ENCODE measurements around the gene CUBN.

CUBN gene

DNA sequence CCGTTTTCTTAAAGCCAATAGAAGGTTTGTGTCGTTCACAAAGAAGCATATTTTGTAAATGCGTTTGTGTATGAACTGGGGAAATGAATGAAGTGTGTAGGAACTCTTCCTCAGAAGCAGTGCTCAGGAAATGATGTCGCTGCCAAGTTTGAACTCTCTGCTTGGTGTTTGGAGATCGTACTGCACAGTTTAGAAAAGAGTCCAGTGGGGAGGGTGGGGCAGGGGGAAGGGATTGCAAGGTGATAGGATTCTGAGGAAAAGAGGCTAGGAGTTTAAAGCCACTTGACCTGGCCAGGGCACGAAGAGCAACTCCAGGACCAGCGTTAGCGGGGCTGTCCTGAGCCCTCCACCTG is 122.2 kb downstream of the CUBN start:
- no peak for DNase-seq (ENCODE audit: low read depth)
- TF ChIP-seq, protein P1, sequence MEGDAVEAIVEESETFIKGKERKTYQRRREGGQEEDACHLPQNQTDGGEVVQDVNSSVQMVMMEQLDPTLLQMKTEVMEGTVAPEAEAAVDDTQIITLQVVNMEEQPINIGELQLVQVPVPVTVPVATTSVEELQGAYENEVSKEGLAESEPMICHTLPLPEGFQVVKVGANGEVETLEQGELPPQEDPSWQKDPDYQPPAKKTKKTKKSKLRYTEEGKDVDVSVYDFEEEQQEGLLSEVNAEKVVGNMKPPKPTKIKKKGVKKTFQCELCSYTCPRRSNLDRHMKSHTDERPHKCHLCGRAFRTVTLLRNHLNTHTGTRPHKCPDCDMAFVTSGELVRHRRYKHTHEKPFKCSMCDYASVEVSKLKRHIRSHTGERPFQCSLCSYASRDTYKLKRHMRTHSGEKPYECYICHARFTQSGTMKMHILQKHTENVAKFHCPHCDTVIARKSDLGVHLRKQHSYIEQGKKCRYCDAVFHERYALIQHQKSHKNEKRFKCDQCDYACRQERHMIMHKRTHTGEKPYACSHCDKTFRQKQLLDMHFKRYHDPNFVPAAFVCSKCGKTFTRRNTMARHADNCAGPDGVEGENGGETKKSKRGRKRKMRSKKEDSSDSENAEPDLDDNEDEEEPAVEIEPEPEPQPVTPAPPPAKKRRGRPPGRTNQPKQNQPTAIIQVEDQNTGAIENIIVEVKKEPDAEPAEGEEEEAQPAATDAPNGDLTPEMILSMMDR (conservative IDR thresholded peaks at IDR 0.05; ENCODE audit: low read depth, low read length), result no peak
- no peak overlapping the region for H3K4me3 ChIP-seq (ENCODE audit: low read depth, low read length)

GRCh38 chr10:17006631-17007417 is 122.8 kb downstream of the CUBN start:
- DNase-seq (ENCODE audit: low read depth), result no peak
- TF ChIP-seq, protein P1 (conservative IDR thresholded peaks at IDR 0.05; ENCODE audit: low read depth, low read length), result no peak
- no peak overlapping the region for H3K4me3 ChIP-seq (ENCODE audit: low read depth, low read length)

GRCh38 chr10:17005621-17006566 is 123.7 kb downstream of the CUBN start:
- peak; percentile 43 for DNase-seq (ENCODE audit: low read depth)
- TF ChIP-seq, protein P1 (conservative IDR thresholded peaks at IDR 0.05; ENCODE audit: low read depth, low read length), result no peak
- H3K4me3 ChIP-seq (ENCODE audit: low read depth, low read length), result no peak overlapping the region

DNA sequence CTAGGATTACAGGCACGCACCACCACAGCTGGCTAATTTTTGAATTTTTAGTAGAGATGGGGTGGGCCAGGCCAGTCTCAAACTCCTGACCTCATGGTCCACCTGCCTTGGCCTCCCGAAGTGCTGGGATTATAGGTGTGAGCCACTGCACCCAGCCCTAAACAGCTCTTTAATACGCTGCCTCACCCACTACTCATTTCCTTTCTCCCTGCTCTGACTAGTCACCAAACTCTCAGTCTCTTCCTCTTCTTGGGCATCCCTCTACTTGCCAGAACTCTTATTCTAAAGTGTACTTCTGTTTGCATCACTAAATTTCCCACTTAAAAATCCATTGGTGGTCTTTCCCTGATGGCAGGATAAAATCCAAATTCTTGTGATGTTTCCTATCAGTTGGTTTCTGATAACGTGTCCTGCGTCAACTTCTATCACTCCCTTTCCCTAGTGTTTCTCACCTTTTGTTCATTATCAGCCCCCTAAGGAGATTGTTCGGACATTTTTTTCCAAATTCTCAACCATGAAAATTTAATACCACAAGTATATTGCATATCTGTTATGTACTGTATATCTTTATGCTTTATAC is 124.7 kb downstream of the CUBN start:
- DNase-seq (ENCODE audit: low read depth), result no peak
- no peak overlapping the region for H3K4me3 ChIP-seq (ENCODE audit: low read depth, low read length)
- TF ChIP-seq, protein P1 (conservative IDR thresholded peaks at IDR 0.05; ENCODE audit: low read depth, low read length), result no peak

GRCh38 chr10:17003651-17004286 is 125.8 kb downstream of the CUBN start:
- TF ChIP-seq, protein P1 (conservative IDR thresholded peaks at IDR 0.05; ENCODE audit: low read depth, low read length), result no peak
- no peak for DNase-seq (ENCODE audit: low read depth)
- H3K4me3 ChIP-seq (ENCODE audit: low read depth, low read length), result no peak overlapping the region

DNA sequence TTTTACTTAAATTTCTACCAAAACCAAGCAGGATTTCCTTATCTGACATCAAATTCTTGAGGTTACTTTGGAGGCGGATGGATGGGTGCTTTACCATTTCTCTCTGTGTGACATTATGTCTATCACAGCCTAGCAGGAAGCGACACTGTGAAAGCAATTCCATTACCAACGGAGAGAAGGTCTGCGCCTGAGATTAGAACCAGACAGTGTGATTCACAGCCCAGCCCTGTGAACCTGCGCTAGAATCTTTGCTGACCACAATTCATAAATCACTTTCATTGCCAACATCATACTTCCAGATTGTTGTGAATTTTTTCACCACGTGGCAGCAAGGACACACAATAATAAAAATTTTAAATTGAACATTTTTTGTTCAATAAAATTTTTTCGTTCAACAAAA is 126.5 kb downstream of the CUBN start:
- DNase-seq (ENCODE audit: low read depth), result peak; percentile 95
- TF ChIP-seq, protein P1 (conservative IDR thresholded peaks at IDR 0.05; ENCODE audit: low read depth, low read length), result no peak
- no peak overlapping the region for H3K4me3 ChIP-seq (ENCODE audit: low read depth, low read length)

Measured in choroid plexus epithelial cell (primary cell).